Keratinocyte (primary cell): ENCODE data around the gene PAQR4.

ENCODE experiments used
- EZH2 ChIP-seq: IDR thresholded peaks from one replicate; pipeline ENCODE4 v1.6.1; 2012; ENCODE audit warnings: inconsistent platforms, mild to moderate bottlenecking, low read length, moderate library complexity
- TF ChIP-seq, protein P1 (sequence below), 3 experiments: IDR thresholded peaks in 1 of 3; conservative IDR thresholded peaks in 1 of 3; optimal IDR thresholded peaks in 1 of 3; 2 replicates in 2 of 3; 3 replicates in 1 of 3; pipeline versions ENCODE3 to v1.5.1; 2011; ENCODE audit warnings: low read length in 3 of 3, mild to moderate bottlenecking in 3 of 3, moderate library complexity in 2 of 3, control low read depth in 1 of 3, inconsistent platforms in 1 of 3; ENCODE audit not compliant: insufficient read depth in 2 of 3; ENCODE audit errors: extremely low read depth in 1 of 3

DNA sequence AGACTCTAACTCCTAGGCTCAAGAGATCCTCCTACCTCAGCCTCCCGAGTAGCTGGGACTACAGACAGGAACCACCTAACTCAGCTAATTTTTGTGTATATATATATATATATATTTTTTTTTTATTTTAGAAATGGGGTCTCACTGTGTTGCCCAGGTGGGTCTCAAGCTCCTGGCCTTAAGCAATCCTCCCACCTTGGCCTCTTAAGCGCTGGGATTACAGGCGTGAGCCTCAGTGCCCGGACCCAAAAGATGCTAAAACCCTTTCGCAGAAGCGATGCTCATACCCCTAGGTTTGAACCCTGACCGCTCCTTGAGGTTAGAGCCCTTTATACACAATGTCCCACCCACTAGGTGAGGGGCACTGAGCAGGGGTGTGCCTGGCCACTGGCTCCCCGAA, 41.4 kb downstream of the PAQR4 start:
- TF ChIP-seq, protein P1, sequence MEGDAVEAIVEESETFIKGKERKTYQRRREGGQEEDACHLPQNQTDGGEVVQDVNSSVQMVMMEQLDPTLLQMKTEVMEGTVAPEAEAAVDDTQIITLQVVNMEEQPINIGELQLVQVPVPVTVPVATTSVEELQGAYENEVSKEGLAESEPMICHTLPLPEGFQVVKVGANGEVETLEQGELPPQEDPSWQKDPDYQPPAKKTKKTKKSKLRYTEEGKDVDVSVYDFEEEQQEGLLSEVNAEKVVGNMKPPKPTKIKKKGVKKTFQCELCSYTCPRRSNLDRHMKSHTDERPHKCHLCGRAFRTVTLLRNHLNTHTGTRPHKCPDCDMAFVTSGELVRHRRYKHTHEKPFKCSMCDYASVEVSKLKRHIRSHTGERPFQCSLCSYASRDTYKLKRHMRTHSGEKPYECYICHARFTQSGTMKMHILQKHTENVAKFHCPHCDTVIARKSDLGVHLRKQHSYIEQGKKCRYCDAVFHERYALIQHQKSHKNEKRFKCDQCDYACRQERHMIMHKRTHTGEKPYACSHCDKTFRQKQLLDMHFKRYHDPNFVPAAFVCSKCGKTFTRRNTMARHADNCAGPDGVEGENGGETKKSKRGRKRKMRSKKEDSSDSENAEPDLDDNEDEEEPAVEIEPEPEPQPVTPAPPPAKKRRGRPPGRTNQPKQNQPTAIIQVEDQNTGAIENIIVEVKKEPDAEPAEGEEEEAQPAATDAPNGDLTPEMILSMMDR (optimal IDR thresholded peaks at IDR 0.05 in 1 of 3, IDR thresholded peaks at IDR 0.05 in 1 of 3, conservative IDR thresholded peaks at IDR 0.05 in 1 of 3; ENCODE audit: extremely low read depth in 1 of 3, insufficient read depth in 2 of 3, low read length in 3 of 3): no peak
- TF ChIP-seq EZH2: no peak
